ENCODE results near the gene RALY.
A peak's percentile ranks its signal among the peaks of the same experiment; 100 is the strongest.

RALY gene

DNA sequence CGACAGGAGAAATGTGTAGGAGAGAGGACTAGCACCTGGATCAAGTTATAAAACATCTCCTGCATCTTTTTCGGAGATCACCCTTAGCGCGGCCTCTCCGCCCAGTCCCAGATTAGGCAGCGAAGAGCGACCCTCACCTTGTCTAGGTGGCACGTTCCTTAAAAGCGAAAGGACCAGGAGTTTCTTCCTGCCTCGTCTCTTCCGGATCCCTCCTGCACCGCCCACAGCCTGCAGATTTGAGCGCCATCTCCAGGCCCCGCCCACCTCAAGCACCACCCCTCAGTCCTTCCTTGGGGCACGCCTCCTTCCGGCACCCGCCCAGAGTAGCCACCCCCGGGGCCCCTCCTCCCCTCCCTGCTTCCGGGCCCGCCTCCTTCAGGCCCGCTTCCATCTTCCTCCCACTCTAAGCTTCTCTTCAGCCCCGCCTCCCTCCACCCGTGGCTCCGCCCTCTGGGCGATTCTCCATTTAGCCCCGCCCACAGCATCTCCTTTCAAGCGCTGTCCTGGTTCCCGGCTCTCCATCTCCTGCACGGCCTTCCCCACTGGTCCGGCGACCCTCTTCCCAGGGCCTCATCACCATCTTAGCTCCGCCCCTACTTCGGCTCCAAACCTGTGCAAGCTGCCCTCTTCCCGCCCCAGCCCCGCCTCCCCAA, 662 bp upstream of the RALY start:
- peak overlapping the region; percentile 92 for H3K4me3 ChIP-seq
- peak overlapping the region; percentile 95 to 97 for H3K27ac ChIP-seq
- TF ChIP-seq, protein P1, sequence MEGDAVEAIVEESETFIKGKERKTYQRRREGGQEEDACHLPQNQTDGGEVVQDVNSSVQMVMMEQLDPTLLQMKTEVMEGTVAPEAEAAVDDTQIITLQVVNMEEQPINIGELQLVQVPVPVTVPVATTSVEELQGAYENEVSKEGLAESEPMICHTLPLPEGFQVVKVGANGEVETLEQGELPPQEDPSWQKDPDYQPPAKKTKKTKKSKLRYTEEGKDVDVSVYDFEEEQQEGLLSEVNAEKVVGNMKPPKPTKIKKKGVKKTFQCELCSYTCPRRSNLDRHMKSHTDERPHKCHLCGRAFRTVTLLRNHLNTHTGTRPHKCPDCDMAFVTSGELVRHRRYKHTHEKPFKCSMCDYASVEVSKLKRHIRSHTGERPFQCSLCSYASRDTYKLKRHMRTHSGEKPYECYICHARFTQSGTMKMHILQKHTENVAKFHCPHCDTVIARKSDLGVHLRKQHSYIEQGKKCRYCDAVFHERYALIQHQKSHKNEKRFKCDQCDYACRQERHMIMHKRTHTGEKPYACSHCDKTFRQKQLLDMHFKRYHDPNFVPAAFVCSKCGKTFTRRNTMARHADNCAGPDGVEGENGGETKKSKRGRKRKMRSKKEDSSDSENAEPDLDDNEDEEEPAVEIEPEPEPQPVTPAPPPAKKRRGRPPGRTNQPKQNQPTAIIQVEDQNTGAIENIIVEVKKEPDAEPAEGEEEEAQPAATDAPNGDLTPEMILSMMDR (IDR thresholded peaks at IDR 0.05): no peak
- peak; percentile 100 for DNase-seq (ENCODE audit: low spot score)

DNA sequence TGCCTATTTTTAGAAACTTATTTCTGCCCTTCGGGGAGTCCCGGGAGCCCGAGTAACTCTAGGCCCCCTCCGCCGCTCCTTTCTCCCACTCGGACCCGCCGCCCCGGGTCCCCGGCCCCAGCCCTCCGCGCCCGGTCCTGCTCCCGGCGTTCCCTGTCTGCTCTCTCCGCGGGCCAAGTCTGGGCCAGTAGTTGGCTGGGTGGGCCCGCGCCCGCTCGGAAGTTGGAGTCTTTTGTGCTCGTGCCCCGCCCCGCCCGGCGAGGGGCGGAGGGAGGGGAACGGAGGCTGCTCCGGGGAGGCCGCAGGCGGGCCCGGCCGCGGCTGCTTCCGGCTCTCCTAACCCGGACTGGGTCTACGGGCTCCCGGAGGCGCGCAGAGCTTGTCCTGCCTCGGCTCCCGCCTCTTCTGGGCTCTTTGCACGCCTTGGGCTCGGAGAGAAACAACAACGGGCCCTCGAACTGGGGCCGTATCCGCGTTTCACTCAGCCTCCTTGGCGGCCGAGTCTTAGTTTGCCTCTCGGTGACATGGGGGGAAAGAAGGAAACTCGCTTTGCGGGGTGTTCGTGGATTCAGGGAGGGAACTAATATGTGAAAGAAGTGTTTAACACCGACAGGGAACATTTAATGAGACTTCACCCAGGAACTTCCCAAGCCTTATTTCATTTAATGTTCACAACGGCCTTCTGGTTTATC, 657 bp downstream of the RALY start:
- DNase-seq (ENCODE audit: low spot score): peak; percentile 90
- Histone ChIP-seq H3K27ac (peak overlapping the region; percentile 95 to 97), H3K4me3 (peak overlapping the region; percentile 92)
- TF ChIP-seq, protein P1 (IDR thresholded peaks at IDR 0.05): no peak

GRCh38 chr20:33995053-33995831, 1.5 kb downstream of the RALY start:
- Histone ChIP-seq H3K27ac (peak overlapping the region; percentile 95 to 97), H3K4me3 (peak overlapping the region; percentile 92)
- TF ChIP-seq, protein P1 (IDR thresholded peaks at IDR 0.05): no peak
- no peak for DNase-seq (ENCODE audit: low spot score)

- Histone ChIP-seq H3K27ac (no peak overlapping the region), H3K4me3 (no peak overlapping the region)
- no peak for DNase-seq (ENCODE audit: low spot score)
- TF ChIP-seq, protein P1 (IDR thresholded peaks at IDR 0.05): no peak
Observed at GRCh38 chr20:33999025-33999649, 5.4 kb downstream of the RALY start.

- DNase-seq (ENCODE audit: low spot score): no peak
- H3K27ac ChIP-seq: no peak overlapping the region
- TF ChIP-seq, protein P1 (IDR thresholded peaks at IDR 0.05): no peak
Observed at GRCh38 chr20:34001378-34001777, 7.7 kb downstream of the RALY start.

DNA sequence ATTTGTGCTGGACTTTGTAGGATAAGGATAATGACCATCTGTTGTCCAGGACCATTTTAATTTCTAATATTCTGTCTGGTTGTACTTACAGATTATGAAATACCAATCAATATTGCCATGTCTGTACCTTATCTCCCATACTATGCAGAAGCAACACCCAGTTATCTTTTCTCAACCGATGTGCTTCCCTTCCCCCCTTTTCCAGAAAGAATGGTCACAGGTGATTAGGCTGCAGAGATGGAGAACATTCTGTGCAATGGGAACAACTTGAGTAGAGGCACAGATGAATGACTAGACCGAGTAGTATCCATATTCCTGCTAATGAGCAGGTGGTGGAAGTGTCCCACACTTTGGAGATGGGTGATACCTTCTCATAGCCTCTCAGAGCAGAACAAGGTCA, 10.5 kb downstream of the RALY start:
- Histone ChIP-seq H3K4me3 (no peak overlapping the region), H3K27ac (no peak overlapping the region)
- TF ChIP-seq, protein P1 (IDR thresholded peaks at IDR 0.05): no peak
- no peak for DNase-seq (ENCODE audit: low spot score)

More at GRCh38 chr20:34001378-34001777, 7.7 kb downstream of the RALY start:
- no peak overlapping the region for H3K4me3 ChIP-seq

Measured in coronary artery (tissue), 2 donors.